Neural progenitor cell (in vitro differentiated cells): ENCODE data around the gene POTEG.
"Not testable (repeated sequence)": the region's sequence is repeated elsewhere in the genome, so short reads cannot be mapped to it uniquely, and the experiment has no call there.

Experiments used
- CTCF ChIP-seq: fragments of 200-600 bp; sonication (generic); IDR thresholded peaks from 2 replicates; pipeline ENCODE4 v1.5.1; 2017; ENCODE audit warnings: antibody characterized with exemption, mild to moderate bottlenecking
- EZH2 ChIP-seq: fragments of 200-600 bp; sonication (generic); IDR thresholded peaks from 2 replicates; pipeline ENCODE4 v1.6.1; 2017; ENCODE audit warnings: antibody characterized with exemption, mild to moderate bottlenecking, moderate library complexity
- EZH2phosphoT487 ChIP-seq: fragments of 200-600 bp; sonication (generic); IDR thresholded peaks from 2 replicates; pipeline ENCODE4 v1.6.1; 2017; ENCODE audit warnings: antibody characterized with exemption

GRCh38 chr14:19362803-19363202 lies 71.3 kb downstream of the POTEG start:
- not testable (repeated sequence) for TF ChIP-seq CTCF, EZH2, EZH2phosphoT487
